Stimulated activated naive CD8-positive, alpha-beta T cell treated with anti-CD3 and anti-CD28 coated beads, Interleukin-15, Interleukin-2, amounts not matched to agents 100 ng/mL and 50 ng/mL, for 24 hours (primary cell): ENCODE data around the gene PLA2G10.
"Not testable (repeated sequence)": the region's sequence is repeated elsewhere in the genome, so short reads cannot be mapped to it uniquely, and the experiment has no call there.

Source experiments
- H3K27ac Mint-ChIP-seq: one replicate; pipeline ENCODE4 v1.8.0; 2021; ENCODE audit warnings: mild to moderate bottlenecking, mixed read lengths
- H3K27me3 Mint-ChIP-seq: one replicate; pipeline ENCODE4 v1.8.0; 2021; ENCODE audit warnings: mixed read lengths
- H3K36me3 Mint-ChIP-seq: one replicate; pipeline ENCODE4 v1.8.0; 2021; ENCODE audit warnings: low read depth, mixed read lengths
- H3K4me1 Mint-ChIP-seq: one replicate; pipeline ENCODE4 v1.8.0; 2021; ENCODE audit warnings: low read depth, mixed read lengths
- H3K4me3 Mint-ChIP-seq: one replicate; pipeline ENCODE4 v1.8.0; 2021; ENCODE audit warnings: mild to moderate bottlenecking, mixed read lengths
- H3K9me3 Mint-ChIP-seq: one replicate; pipeline ENCODE4 v1.8.0; 2021; ENCODE audit warnings: mixed read lengths

Gene PLA2G10

DNA sequence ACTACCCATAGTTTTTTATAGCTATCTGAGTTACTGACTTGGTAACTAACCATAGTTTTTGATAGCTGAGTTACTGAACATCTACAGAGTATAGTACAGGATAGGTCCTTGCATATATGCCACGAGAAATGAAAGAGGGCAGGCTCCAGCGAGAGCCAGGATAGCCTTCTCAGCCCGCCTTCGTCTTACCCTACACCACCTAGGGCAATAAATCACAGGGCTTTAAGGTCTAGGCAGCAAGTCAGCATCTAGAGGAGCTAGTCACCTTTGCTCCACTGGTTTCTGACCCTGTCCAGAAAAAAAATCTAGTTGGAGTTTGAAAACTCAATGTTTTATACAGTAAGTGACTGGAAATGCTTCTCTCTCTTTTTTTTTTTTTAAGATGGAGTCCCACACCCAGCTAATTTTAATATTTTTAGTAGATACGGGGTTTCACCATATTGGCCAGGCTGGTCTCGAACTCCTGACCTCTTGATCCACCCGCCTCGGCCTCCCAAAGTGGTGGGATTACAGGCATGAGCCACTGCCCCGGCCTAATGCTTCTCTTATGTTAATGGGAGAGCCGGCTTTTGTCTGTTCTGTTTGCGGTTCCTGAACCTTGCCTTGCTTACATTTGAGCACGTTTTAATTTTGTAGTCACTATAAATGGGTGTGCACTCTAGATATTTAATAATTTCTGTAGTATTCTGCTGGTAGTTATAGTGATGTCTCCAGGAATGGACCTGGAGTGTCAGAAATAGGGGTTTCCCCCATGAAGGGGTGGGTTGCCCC, 58.5 kb downstream of the PLA2G10 start:
- no peak overlapping the region for H3K4me3 Mint-ChIP-seq

DNA sequence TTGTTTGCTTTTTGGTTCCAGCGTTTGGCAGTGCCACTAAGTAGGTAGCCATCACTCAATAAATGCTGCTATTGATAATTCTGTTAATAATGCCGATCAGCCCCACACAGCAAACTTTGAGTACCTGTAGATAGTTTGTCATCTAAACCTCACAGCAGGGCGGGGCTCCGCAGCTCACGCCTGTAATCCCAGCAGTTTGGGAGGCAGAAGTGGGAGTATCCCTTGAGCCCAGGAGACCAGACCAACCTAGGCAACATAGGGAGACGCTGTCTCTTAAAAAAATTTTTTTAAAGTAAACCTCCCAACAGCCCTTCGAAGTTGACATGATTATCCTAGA, 59.8 kb downstream of the PLA2G10 start:
- Mint-ChIP-seq H3K9me3 (no peaks in the 10 kb centered on the region), H3K27ac (peak overlapping the region; percentile 62), H3K4me3 (peak overlapping the region; percentile 96), H3K4me1 (peaks cover 53% of the 10 kb centered on the region), H3K27me3 (no peaks in the 10 kb centered on the region), H3K36me3 (peaks cover 28% of the 10 kb centered on the region)

More for the DNA sequence above, 58.5 kb downstream of the PLA2G10 start:
- Mint-ChIP-seq H3K27ac (peak overlapping the region; percentile 14), H3K4me1 (peaks cover 58% of the 10 kb centered on the region), H3K27me3 (no peaks in the 10 kb centered on the region), H3K9me3 (no peaks in the 10 kb centered on the region), H3K36me3 (peaks cover 40% of the 10 kb centered on the region)

- peak within 1 kb of the TSS; percentile 97 for H3K27ac Mint-ChIP-seq
- no peaks in the 10 kb centered on the region for H3K27me3 Mint-ChIP-seq
- H3K4me3 Mint-ChIP-seq, result peak within 1 kb of the TSS; percentile 96
- no peaks in the 10 kb centered on the region for H3K9me3 Mint-ChIP-seq
- peaks cover 30% of the 10 kb centered on the region for H3K36me3 Mint-ChIP-seq
- H3K4me1 Mint-ChIP-seq, result peaks cover 67% of the 10 kb centered on the region
Measured at GRCh38 chr16:14632693-14633569, 61.2 kb downstream of the PLA2G10 start, which contains the start of gene BFAR. Gene BFAR (plus strand): TSS chr16:14632951. CDS start chr16:14644347, 11,396 bp downstream.

- H3K4me1 Mint-ChIP-seq, result peaks cover 63% of the 10 kb centered on the region
- H3K36me3 Mint-ChIP-seq, result peaks cover 41% of the 10 kb centered on the region
Measured at GRCh38 chr16:14630620-14631330, 63.3 kb downstream of the PLA2G10 start.

GRCh38 chr16:14629919-14630619, 64.0 kb downstream of the PLA2G10 start, which contains the start of gene PARN:
Gene PARN (minus strand): TSS chr16:14630260. CDS start chr16:14630125, 135 bp downstream.
- Mint-ChIP-seq H3K4me3 (peak within 1 kb of the TSS; percentile 93), H3K36me3 (peaks cover 45% of the 10 kb centered on the region), H3K27me3 (no peaks in the 10 kb centered on the region), H3K9me3 (no peaks in the 10 kb centered on the region), H3K27ac (peak within 1 kb of the TSS; percentile 96), H3K4me1 (peaks cover 57% of the 10 kb centered on the region)

More at GRCh38 chr16:14630620-14631330, 63.3 kb downstream of the PLA2G10 start:
- not testable (repeated sequence) for H3K9me3 Mint-ChIP-seq, H3K27me3 Mint-ChIP-seq
- H3K4me3 Mint-ChIP-seq, result peak overlapping the region; percentile 96
- peak overlapping the region; percentile 96 for H3K27ac Mint-ChIP-seq

DNA sequence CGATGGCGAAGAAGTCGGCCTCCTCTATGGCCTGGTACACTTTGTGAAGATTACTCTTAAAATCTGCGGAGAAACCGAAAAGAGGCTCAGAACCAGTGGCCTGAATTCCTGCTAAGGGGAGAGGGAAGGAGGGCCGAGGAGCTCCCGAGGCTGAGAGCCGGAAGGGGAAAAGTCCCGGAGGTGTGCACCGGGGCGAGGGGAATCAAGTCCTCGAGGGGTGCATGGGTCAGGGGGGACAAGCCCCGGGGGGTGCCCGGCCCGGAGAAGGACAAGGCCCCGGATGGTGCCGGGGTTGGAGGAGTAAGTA, 64.5 kb downstream of the PLA2G10 start:
- Mint-ChIP-seq H3K4me3 (peak overlapping the region; percentile 93), H3K4me1 (peaks cover 52% of the 10 kb centered on the region), H3K27me3 (no peaks in the 10 kb centered on the region), H3K36me3 (peaks cover 41% of the 10 kb centered on the region), H3K9me3 (no peaks in the 10 kb centered on the region), H3K27ac (peak overlapping the region; percentile 91)

GRCh38 chr16:14628806-14629611, 65.1 kb downstream of the PLA2G10 start:
- Mint-ChIP-seq H3K36me3 (peaks cover 41% of the 10 kb centered on the region), H3K4me3 (peak overlapping the region; percentile 93), H3K9me3 (no peaks in the 10 kb centered on the region), H3K27me3 (no peaks in the 10 kb centered on the region), H3K4me1 (peaks cover 47% of the 10 kb centered on the region), H3K27ac (peak overlapping the region; percentile 91)

DNA sequence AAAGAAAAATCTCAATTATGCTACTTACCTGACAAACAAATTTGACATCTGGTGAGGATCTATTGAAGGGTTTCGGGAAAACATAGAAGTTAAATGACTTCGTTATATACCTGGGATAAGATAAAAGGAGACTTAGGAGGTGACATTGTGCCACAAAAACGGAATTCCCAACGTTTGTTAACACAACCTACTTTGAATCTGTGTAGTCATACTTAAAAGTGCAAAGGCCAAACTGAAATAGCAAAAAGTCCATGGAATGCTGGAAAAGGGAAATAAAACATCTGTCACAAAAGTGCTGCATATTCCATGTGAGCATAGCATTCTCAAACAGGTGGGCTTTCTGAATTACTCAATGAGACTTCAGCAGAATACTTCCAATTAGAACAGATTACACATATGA, 67.0 kb downstream of the PLA2G10 start:
- peaks cover 48% of the 10 kb centered on the region for H3K36me3 Mint-ChIP-seq
- no peak overlapping the region for H3K4me3 Mint-ChIP-seq
- H3K27ac Mint-ChIP-seq, result no peak overlapping the region
- peaks cover 41% of the 10 kb centered on the region for H3K4me1 Mint-ChIP-seq
- no peaks in the 10 kb centered on the region for H3K9me3 Mint-ChIP-seq
- H3K27me3 Mint-ChIP-seq, result no peaks in the 10 kb centered on the region
